ENCODE measurements around the gene OR2A7.
"Not testable (repeated sequence)": the region's sequence is repeated elsewhere in the genome, so short reads cannot be mapped to it uniquely, and the experiment has no call there.

GRCh38 chr7:144217200-144217599 is 47.4 kb downstream of the OR2A7 start:
- TF ChIP-seq CTCF, POLR2A (IDR thresholded peaks at IDR 0.05): not testable (repeated sequence)
